D721Med (cell line): ENCODE measurements around the gene C2orf49.
A peak's percentile ranks its signal among the peaks of the same experiment; 100 is the strongest.

ENCODE experiments used
- DNase-seq: peaks from one replicate; pipeline ENCODE4 v3.0.0; 2011; ENCODE audit warnings: low spot score; ENCODE audit not compliant: insufficient read length
- FAIRE-seq: peaks from 2 replicates; lab custom pipeline; 2011; peaks lifted over from hg19 to GRCh38; lab: Jason Lieb, UNC
- TF ChIP-seq, protein P1 (sequence below): IDR thresholded peaks from 2 replicates; pipeline ENCODE4 v1.5.1; 2012; ENCODE audit warnings: mild to moderate bottlenecking, control low read depth; ENCODE audit not compliant: insufficient read depth; ENCODE audit errors: missing control alignments

The C2orf49 gene

DNA sequence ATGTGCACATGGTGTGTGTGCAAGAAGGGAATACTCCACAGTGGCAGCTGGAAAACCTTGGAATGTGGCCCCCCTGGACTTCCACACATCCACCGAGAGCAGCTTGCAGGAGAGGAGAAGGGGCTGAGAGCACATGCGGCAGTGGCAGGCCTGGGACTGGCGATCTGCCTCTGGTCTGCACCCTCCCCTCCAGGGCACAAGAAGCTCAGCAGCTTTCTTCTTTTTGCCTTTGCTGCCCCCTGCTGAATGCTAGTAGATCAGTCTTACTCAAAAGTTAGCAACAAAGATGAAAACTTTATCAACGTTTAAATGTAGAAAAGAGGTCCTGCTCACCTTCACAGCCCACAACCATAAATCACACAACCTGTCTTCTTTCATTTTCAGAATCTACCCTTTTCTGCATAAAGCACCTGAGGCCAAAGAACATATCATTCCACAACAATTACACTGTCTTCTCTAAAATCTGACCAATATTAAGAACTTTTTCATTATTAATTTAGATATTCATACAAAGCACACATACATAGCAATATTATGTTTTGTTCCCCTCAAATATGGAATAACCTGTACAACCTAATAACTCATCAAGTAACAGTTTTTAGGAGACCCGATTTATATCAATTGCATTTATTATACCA is 42.4 kb upstream of the C2orf49 start:
- no peak for FAIRE-seq
- TF ChIP-seq, protein P1, sequence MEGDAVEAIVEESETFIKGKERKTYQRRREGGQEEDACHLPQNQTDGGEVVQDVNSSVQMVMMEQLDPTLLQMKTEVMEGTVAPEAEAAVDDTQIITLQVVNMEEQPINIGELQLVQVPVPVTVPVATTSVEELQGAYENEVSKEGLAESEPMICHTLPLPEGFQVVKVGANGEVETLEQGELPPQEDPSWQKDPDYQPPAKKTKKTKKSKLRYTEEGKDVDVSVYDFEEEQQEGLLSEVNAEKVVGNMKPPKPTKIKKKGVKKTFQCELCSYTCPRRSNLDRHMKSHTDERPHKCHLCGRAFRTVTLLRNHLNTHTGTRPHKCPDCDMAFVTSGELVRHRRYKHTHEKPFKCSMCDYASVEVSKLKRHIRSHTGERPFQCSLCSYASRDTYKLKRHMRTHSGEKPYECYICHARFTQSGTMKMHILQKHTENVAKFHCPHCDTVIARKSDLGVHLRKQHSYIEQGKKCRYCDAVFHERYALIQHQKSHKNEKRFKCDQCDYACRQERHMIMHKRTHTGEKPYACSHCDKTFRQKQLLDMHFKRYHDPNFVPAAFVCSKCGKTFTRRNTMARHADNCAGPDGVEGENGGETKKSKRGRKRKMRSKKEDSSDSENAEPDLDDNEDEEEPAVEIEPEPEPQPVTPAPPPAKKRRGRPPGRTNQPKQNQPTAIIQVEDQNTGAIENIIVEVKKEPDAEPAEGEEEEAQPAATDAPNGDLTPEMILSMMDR: peak; percentile 57

DNA sequence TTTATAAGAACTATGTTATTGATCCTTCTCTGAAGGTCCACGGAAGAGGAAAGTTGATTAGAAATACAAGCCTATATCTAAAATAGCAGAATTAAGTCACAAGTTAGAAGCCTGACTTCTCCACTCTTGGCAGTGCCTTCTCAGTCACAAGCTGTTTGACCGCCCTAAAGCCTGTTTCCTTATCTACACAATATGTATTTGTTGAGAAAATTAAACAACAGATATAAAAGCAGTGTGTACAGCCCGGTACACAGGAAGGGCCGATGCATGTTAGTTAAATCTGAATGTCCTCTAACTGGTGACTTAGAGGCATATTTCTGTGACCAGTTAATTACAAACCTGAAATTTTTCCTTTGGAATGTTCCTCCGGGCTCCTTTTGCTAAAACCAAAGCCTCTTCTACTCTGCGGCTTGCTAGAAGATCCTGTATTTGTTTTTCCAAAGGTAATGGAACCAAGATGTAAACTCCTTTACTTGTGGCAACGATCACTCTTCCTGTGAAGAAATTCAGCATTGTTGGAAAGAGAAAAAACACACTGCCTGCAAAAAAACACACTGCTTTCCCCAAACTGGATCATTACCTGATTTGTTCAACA is 41.2 kb upstream of the C2orf49 start:
- DNase-seq (no peak), FAIRE-seq (no peak)
- TF ChIP-seq, protein P1: no peak

More for the DNA sequence above, 42.4 kb upstream of the C2orf49 start:
- DNase-seq: peak; percentile 51

GRCh38 chr2:105297216-105297615 is 40.1 kb upstream of the C2orf49 start:
- FAIRE-seq (no peak), DNase-seq (no peak)
- TF ChIP-seq, protein P1: no peak

DNA sequence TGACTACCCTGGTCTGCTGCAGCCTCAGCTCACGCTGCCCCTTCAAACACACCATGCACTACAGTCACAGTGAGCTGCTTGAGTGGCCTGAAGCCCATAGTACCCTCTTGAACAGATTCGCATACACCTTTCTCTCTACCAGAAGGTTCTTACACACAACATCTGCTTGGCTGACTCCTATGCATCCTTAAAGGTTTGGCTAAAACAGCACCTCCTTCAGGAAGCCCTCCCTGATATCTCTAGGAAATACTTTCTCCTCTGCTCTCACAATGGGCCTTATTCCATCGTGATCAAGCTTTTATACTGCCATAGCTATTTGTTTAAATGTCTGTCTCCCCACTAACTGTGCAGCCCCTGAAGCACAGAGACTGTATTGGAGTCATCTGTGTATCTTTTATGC is 39.3 kb upstream of the C2orf49 start:
- DNase-seq (no peak), FAIRE-seq (no peak)
- TF ChIP-seq, protein P1: no peak

DNA sequence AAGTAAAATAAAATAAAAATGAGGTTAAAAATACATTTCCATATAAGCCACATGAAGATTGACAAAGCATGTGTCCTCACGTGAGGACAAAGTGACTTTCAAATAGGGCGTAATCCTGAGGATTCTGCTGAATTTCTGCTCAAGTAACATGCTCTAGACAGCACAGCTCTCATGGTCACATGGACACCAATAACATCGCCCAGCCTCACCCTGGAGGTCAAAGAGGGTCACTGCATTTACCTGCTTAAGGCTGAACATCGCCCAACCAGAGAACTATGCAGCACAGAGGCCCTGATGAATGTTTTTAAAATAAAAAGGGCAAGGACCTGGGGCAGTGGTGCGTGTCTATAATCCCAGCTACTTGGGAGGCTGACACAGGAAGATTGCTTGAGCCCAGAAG is 38.0 kb upstream of the C2orf49 start:
- TF ChIP-seq, protein P1: no peak
- DNase-seq (no peak), FAIRE-seq (no peak)

- FAIRE-seq: no peak
- no peak for DNase-seq
- TF ChIP-seq, protein P1: no peak
Measured at GRCh38 chr2:105301646-105302045, 35.7 kb upstream of the C2orf49 start.

DNA sequence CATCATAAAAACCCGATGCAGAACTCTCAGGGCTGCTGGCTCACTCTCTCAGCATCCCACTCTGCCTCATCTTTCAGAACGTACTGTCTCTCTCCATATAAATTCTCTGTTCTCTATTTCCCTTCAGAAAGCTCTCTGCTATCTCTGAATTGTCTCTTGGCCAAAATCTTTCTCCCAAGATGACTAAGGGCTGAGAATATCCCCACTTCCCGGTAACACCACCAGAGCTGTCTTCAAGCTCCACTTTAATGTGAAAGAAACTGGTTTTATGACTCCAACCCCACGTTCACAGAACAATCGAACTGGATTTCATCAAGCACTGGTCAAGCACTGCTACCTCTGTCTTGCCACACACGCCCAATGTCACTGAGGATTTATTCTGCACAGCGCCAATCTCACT is 30.2 kb upstream of the C2orf49 start:
- DNase-seq (no peak), FAIRE-seq (no peak)
- TF ChIP-seq, protein P1: no peak
